Common myeloid progenitor, CD34-positive (primary cell): Measurements from ENCODE around the gene SLC13A1.

Experiments used
- CTCF ChIA-PET: fragments of 350-600 bp; sonication (Branson Sonifier 250); formaldehyde crosslinking; loops from one replicate; lab custom pipeline; 2021; ENCODE audit warnings: antibody characterized with exemption; lab: Charles Lee
- POLR2A ChIA-PET: fragments of 350-600 bp; sonication (Branson Sonifier 250); formaldehyde crosslinking; loops from one replicate; lab custom pipeline; 2021; ENCODE audit warnings: antibody characterized with exemption; lab: Charles Lee
- DNase-seq, 3 donors: peaks; one replicate each; pipeline versions ENCODE4 v3.0.0 to v3.0.0-alpha.2; 2013
- H3K27ac ChIP-seq, 2 experiments: 1 replicate in 1 of 2; 2 replicates in 1 of 2; pipeline ENCODE4 v1.7.0; 2013; ENCODE audit warnings: inconsistent platforms in 2 of 2, low read length in 2 of 2, mild to moderate bottlenecking in 2 of 2, low read depth in 1 of 2, moderate library complexity in 1 of 2; ENCODE audit not compliant: severe bottlenecking in 2 of 2, insufficient read depth in 1 of 2, poor library complexity in 1 of 2
- H3K27me3 ChIP-seq, 5 experiments: replicated peaks in 2 of 5; 1 replicate in 3 of 5; 2 replicates in 2 of 5; pipeline versions ENCODE4 v1.6.1 to v1.7.0; 2013; ENCODE audit warnings: low read length in 4 of 5, mild to moderate bottlenecking in 2 of 5, moderate library complexity in 2 of 5, inconsistent platforms in 1 of 5; ENCODE audit not compliant: insufficient read depth in 5 of 5, control insufficient read depth in 4 of 5
- H3K36me3 ChIP-seq, 4 experiments: 1 replicate in 2 of 4; 2 replicates in 2 of 4; pipeline versions ENCODE4 v1.6.1 to v1.7.0; 2013; ENCODE audit warnings: low read length in 3 of 4, control low read depth in 1 of 4, mild to moderate bottlenecking in 1 of 4; ENCODE audit not compliant: control insufficient read depth in 4 of 4, insufficient read depth in 4 of 4
- H3K4me1 ChIP-seq, 4 experiments: 1 replicate in 3 of 4; 2 replicates in 1 of 4; pipeline versions ENCODE4 v1.6.1 to v1.7.1; 2013; ENCODE audit warnings: low read length in 3 of 4, mild to moderate bottlenecking in 3 of 4, control low read depth in 1 of 4, inconsistent platforms in 1 of 4, moderate library complexity in 1 of 4; ENCODE audit not compliant: control insufficient read depth in 4 of 4, insufficient read depth in 4 of 4; ENCODE audit errors: control extremely low read depth in 1 of 4
- H3K4me3 ChIP-seq, 7 experiments: 1 replicate in 4 of 7; 2 replicates in 3 of 7; pipeline versions ENCODE4 v1.5.1 to v1.7.0; 2013; ENCODE audit warnings: mild to moderate bottlenecking in 7 of 7, low read length in 6 of 7, moderate library complexity in 6 of 7, inconsistent platforms in 2 of 7, low read depth in 2 of 7, control low read depth in 1 of 7; ENCODE audit not compliant: insufficient read depth in 4 of 7, control insufficient read depth in 1 of 7; ENCODE audit errors: extremely low read depth in 1 of 7
- H3K9me3 ChIP-seq, 5 experiments: 1 replicate in 4 of 5; 2 replicates in 1 of 5; pipeline versions ENCODE4 v1.6.1 to v1.7.1; 2013; ENCODE audit warnings: low read length in 4 of 5, mild to moderate bottlenecking in 2 of 5, inconsistent platforms in 1 of 5, low read depth in 1 of 5, moderate library complexity in 1 of 5; ENCODE audit not compliant: control insufficient read depth in 4 of 5, insufficient read depth in 2 of 5; ENCODE audit errors: control extremely low read depth in 1 of 5
- WGBS: methylation state at CpG from one replicate; pipeline ENCODE4 v1.1.5; 2013; ENCODE audit not compliant: insufficient coverage; 5-methylcytosine and 5-hydroxymethylcytosine counted together

The SLC13A1 gene

GRCh38 chr7:123177442-123177841 is 22.3 kb downstream of the SLC13A1 start:
- no peak overlapping the region for H3K4me3 ChIP-seq
- H3K4me1 ChIP-seq = no peaks in the 10 kb centered on the region
- no peak for DNase-seq
- ChIA-PET CTCF (no interaction called here), POLR2A (no interaction called here)
- no peaks in the 10 kb centered on the region for H3K9me3 ChIP-seq
- no peak overlapping the region for H3K27ac ChIP-seq
- H3K36me3 ChIP-seq = no peaks in the 10 kb centered on the region
- no peaks in the 10 kb centered on the region for H3K27me3 ChIP-seq

DNA sequence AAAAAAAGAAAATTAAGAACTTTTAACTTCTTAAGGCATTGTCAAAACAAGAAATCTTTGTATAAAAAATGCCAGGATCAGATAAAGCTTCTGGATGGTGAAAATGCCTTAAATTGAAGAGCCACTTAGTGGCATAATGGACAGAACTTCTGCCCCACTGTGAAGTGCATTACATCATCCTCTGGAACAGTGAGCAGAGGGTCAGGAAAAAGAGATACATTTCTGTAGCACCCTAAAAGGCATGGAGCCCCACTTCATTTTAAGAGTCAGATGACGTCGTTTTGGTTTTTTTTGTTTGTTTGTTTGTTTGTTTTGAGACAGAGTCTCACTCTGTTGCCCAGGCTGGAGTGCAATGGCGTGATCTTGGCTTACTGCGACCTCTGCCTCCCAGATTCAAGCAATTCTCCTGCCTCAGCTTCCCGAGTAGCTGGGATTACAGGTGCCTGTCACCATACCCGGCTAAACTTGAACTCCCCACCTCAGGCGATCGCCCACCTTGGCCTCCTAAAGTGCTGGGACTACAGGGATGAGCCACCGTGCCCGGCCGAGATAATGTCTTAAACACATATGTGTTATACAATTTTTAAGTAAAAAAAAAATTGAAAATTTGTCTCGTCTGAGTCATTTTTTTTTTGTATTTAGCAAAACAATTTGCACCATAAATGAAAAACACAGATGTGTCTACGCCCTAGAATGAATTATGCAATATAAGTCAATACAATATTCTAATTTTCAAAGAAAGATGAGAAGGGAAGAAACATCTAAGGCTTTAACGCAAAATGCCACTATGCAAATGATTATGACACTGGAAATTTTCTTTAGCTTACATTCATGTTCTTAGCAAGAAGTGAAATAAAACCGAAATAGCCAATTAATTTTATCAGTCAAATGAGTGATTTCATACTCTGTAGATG is 29.2 kb downstream of the SLC13A1 start:
- H3K4me1 ChIP-seq = no peaks in the 10 kb centered on the region
- CTCF ChIA-PET = no interaction called here
- DNase-seq = no peak
- 85% methylated on average over 5 of the region's 15 CpGs for WGBS
- H3K4me3 ChIP-seq = no peak overlapping the region
- POLR2A ChIA-PET = no interaction called here
- H3K27me3 ChIP-seq = no peaks in the 10 kb centered on the region
- no peaks in the 10 kb centered on the region for H3K36me3 ChIP-seq
- H3K9me3 ChIP-seq = no peaks in the 10 kb centered on the region
- no peak overlapping the region for H3K27ac ChIP-seq

- no peaks in the 10 kb centered on the region for H3K27me3 ChIP-seq
- no peak overlapping the region for H3K27ac ChIP-seq
- H3K36me3 ChIP-seq = no peaks in the 10 kb centered on the region
- ChIA-PET POLR2A (no interaction called here), CTCF (no interaction called here)
- H3K9me3 ChIP-seq = no peaks in the 10 kb centered on the region
- H3K4me1 ChIP-seq = no peaks in the 10 kb centered on the region
- 99% methylated on average over 7 of the region's 8 CpGs for WGBS
- no peak overlapping the region for H3K4me3 ChIP-seq
- DNase-seq = no peak
Measured at GRCh38 chr7:123169065-123169464, 30.7 kb downstream of the SLC13A1 start.

GRCh38 chr7:123157606-123158005 is 42.2 kb downstream of the SLC13A1 start:
- H3K27me3 ChIP-seq = no peaks in the 10 kb centered on the region
- CTCF ChIA-PET = interaction anchor here (1.2 kb wide), 1 partner anchor 8 kb away, joined by 5 read pairs; no protein-coding TSS in a partner anchor
- DNase-seq = no peak
- no peaks in the 10 kb centered on the region for H3K4me1 ChIP-seq
- H3K9me3 ChIP-seq = no peaks in the 10 kb centered on the region
- no peak overlapping the region for H3K27ac ChIP-seq
- POLR2A ChIA-PET = no interaction called here
- no peaks in the 10 kb centered on the region for H3K36me3 ChIP-seq
- no peak overlapping the region for H3K4me3 ChIP-seq

DNA sequence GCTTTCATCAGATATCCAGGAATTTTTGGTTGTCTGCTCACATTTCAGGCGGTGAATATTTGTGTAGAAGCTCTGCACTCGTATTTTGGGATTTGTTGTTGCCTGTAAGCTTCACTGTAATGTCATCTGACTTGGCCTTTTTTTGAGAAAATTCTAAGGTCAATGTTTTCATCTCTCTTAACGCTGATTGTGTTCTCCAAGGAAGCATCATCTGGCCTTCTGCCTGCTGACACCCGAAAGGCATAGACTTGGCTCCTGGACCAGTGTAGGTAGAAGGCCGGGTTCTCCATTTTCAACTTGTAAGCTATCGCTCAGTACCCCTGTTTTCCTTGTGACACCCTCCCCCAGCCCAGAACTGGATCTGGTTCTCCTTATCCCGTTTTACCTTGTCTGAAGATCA is 44.2 kb downstream of the SLC13A1 start:
- no peak for DNase-seq
- WGBS = 91% methylated on average over 4 of the region's 7 CpGs
- no peaks in the 10 kb centered on the region for H3K9me3 ChIP-seq
- H3K27me3 ChIP-seq = no peaks in the 10 kb centered on the region
- ChIA-PET CTCF (no interaction called here), POLR2A (no interaction called here)
- H3K4me1 ChIP-seq = no peaks in the 10 kb centered on the region
- H3K4me3 ChIP-seq = no peak overlapping the region
- H3K36me3 ChIP-seq = no peaks in the 10 kb centered on the region
- no peak overlapping the region for H3K27ac ChIP-seq

GRCh38 chr7:123154231-123154860 is 45.4 kb downstream of the SLC13A1 start:
- no peaks in the 10 kb centered on the region for H3K36me3 ChIP-seq
- H3K27ac ChIP-seq = no peak overlapping the region
- whole genome bisulfite sequencing = 0% methylated on average over 1 of the region's 3 CpGs
- no peaks in the 10 kb centered on the region for H3K27me3 ChIP-seq
- DNase-seq = peak; percentile 44 to 69 (median 59)
- ChIA-PET CTCF (interaction anchor here (1.0 to 1.6 kb wide), 3 partner anchors 8 to 12 kb away, joined by 3 to 7 read pairs (median 3); no protein-coding TSS in a partner anchor), POLR2A (no interaction called here)
- no peaks in the 10 kb centered on the region for H3K9me3 ChIP-seq
- H3K4me3 ChIP-seq = no peak overlapping the region
- no peaks in the 10 kb centered on the region for H3K4me1 ChIP-seq

- no peaks in the 10 kb centered on the region for H3K27me3 ChIP-seq
- no peak overlapping the region for H3K4me3 ChIP-seq
- no peak for DNase-seq
- no peak overlapping the region for H3K27ac ChIP-seq
- H3K9me3 ChIP-seq = no peaks in the 10 kb centered on the region
- ChIA-PET CTCF (no interaction called here), POLR2A (no interaction called here)
- no peaks in the 10 kb centered on the region for H3K4me1 ChIP-seq
- no CpG with 5 or more reads among the region's 3 CpGs for WGBS
- no peaks in the 10 kb centered on the region for H3K36me3 ChIP-seq
Measured at GRCh38 chr7:123151443-123151842, 48.3 kb downstream of the SLC13A1 start.
